Lower lobe of right lung (tissue), 2 donors: ENCODE data around the gene C22orf23. TPM values are rescaled to one million over a fixed set of nuclear protein-coding genes. Genes with fewer than 3 reads are reported as not detected.

ENCODE experiments used
- ATAC-seq, 2 donors: fragments of 200-7000 bp; cut with Tn5 transposase; one replicate each; pipeline ENCODE4 v1.9.1; 2020 to 2022; ENCODE audit warnings: mild to moderate bottlenecking in 2 of 2, moderate library complexity in 2 of 2
- DNase-seq: peaks from one replicate; pipeline ENCODE4 v3.0.0-alpha.2; 2020
- H3K27ac ChIP-seq: fragments of 200-600 bp; one replicate; pipeline ENCODE4 v1.8.0; 2022
- H3K27me3 ChIP-seq: fragments of 200-600 bp; one replicate; pipeline ENCODE4 v1.8.0; 2022; ENCODE audit warnings: low read depth
- H3K36me3 ChIP-seq: fragments of 200-600 bp; one replicate; pipeline ENCODE4 v1.8.0; 2022; ENCODE audit warnings: mild to moderate bottlenecking
- H3K4me1 ChIP-seq: fragments of 200-600 bp; one replicate; pipeline ENCODE4 v1.8.0; 2022
- H3K4me3 ChIP-seq: fragments of 200-600 bp; one replicate; pipeline ENCODE4 v1.8.0; 2022; ENCODE audit warnings: mild to moderate bottlenecking
- H3K9me3 ChIP-seq: fragments of 200-600 bp; one replicate; pipeline ENCODE4 v1.8.0; 2022
- intact Hi-C: fragments of 100-400 bp; cut with DNase I; formaldehyde crosslinking; loops from one replicate; pipeline ENCODE4 v1.11.0; 2022
- total RNA-seq: library from RNA; stranded (reverse); fragmentation: NEBNext Ultra II Directional; extraction: Animal tissue kit (Norgen Biotek cat#: 25700); gene quantifications from one replicate; pipeline ENCODE4 v1.2.1, GENCODE V29; 2021
- TF ChIP-seq, protein P1 (sequence below): fragments of 200-600 bp; IDR thresholded peaks from one replicate; pipeline ENCODE4 v1.8.0; 2022; ENCODE audit warnings: antibody characterized with exemption, mild to moderate bottlenecking
- donor health status: DM: no; HTN: yes; CAD: no; lungs with severe emphysema.

C22orf23 gene
- total RNA-seq, 1 donor from 2014 or later, result 1.2 TPM

DNA sequence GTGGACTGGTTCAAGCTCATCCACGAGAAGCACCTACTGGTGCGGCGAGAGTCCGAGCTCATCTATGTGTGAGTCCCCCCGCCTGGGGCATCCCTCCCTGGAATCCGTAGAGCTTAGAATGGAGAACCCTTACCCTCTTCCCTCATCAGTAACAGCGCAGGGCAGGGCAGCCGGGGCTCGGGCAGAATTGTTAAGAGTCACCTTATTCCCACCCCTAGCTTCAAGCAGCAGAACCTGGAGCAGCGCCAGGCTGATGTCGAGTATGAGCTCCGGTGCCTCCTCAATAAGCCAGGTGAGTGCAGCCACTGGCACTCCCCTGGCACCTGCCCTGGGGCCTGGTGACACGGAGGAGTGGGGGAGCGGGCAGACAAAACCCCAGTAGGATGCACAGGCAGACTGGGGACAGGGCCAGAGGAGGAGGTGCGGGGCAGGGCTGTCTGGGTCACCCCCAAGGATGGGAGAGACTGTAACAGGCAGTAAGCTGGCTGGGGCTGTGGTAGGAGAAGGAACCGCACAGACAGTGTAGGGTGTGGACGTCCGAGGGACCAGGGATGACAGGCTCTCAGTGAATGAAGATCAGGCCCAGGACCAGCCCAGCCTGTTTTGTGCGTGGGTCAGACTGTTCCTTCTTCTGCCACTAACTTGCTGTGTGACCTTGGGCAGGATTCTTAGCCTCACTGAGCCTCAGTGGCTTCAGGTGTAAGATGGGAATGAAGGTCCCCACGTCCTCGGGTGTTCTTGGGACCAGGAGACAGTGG lies 20.4 kb downstream of the C22orf23 start:
- no peak overlapping the region for H3K4me3 ChIP-seq
- H3K9me3 ChIP-seq, result no peaks in the 10 kb centered on the region
- H3K27ac ChIP-seq, result peak overlapping the region; percentile 56
- ATAC-seq, result peak; percentile 39 to 47
- TF ChIP-seq, protein P1, sequence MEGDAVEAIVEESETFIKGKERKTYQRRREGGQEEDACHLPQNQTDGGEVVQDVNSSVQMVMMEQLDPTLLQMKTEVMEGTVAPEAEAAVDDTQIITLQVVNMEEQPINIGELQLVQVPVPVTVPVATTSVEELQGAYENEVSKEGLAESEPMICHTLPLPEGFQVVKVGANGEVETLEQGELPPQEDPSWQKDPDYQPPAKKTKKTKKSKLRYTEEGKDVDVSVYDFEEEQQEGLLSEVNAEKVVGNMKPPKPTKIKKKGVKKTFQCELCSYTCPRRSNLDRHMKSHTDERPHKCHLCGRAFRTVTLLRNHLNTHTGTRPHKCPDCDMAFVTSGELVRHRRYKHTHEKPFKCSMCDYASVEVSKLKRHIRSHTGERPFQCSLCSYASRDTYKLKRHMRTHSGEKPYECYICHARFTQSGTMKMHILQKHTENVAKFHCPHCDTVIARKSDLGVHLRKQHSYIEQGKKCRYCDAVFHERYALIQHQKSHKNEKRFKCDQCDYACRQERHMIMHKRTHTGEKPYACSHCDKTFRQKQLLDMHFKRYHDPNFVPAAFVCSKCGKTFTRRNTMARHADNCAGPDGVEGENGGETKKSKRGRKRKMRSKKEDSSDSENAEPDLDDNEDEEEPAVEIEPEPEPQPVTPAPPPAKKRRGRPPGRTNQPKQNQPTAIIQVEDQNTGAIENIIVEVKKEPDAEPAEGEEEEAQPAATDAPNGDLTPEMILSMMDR, result no peak
- intact Hi-C loops, result no loop called here
- peak; percentile 90 for DNase-seq
- no peaks in the 10 kb centered on the region for H3K27me3 ChIP-seq
- H3K4me1 ChIP-seq, result peaks cover 47% of the 10 kb centered on the region
- H3K36me3 ChIP-seq, result peaks cover 50% of the 10 kb centered on the region

DNA sequence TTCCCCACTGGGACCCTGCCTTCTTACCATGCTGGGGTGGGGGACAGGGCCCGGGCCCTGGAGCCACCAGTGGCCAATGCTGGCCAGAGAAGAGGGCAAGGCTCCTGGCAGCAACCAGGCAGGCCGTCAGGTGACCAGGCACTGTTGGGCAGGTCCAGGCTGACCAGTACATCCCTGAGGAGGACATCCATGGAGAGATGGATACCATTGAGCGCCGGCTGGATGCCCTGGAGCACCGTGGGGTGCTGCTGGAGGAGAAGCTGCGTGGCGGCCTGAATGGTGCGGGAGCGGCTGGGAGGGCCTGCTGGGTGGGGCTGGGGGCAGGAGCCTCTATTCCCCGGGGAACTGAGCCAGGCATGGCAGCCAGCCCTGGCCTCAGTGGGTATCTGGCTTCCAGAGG lies 21.0 kb downstream of the C22orf23 start:
- peak overlapping the region; percentile 10 for H3K27ac ChIP-seq
- DNase-seq (no peak), ATAC-seq (peak; percentile 1 to 14)
- no peak overlapping the region for H3K4me3 ChIP-seq
- H3K27me3 ChIP-seq, result no peaks in the 10 kb centered on the region
- peaks cover 47% of the 10 kb centered on the region for H3K4me1 ChIP-seq
- intact Hi-C loops, result no loop called here
- no peaks in the 10 kb centered on the region for H3K9me3 ChIP-seq
- H3K36me3 ChIP-seq, result peaks cover 50% of the 10 kb centered on the region
- TF ChIP-seq, protein P1, result no peak

DNA sequence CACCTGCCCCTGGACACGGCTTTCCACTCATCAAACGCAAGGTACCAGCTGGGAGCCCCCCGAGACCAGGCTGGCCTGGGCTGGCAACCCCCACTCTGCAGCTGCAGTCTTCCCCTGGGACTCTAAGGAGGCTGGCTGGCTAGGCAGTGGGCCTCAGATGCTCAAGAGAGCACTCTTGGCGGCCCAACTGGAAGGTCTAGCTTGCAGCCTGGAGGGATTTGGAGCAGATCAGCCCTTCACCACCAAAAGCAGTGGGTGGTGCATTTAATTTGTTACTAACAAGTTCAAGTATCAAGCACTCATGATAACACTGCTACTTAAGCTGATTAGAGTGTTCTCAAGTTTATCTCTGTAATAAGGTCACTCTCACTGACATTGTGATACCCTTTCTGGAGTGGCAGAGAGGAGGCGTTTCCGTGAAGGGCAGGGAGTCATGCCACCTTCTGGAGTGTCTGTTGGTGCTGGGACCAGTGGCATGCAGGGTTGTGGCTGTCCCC lies 21.5 kb downstream of the C22orf23 start:
- DNase-seq (no peak), ATAC-seq (peak; percentile 58 to 80)
- H3K9me3 ChIP-seq, result no peaks in the 10 kb centered on the region
- TF ChIP-seq, protein P1, result no peak
- H3K4me1 ChIP-seq, result peaks cover 47% of the 10 kb centered on the region
- intact Hi-C loops, result no loop called here
- peak overlapping the region; percentile 10 for H3K27ac ChIP-seq
- H3K27me3 ChIP-seq, result no peaks in the 10 kb centered on the region
- no peak overlapping the region for H3K4me3 ChIP-seq
- H3K36me3 ChIP-seq, result peaks cover 50% of the 10 kb centered on the region

DNA sequence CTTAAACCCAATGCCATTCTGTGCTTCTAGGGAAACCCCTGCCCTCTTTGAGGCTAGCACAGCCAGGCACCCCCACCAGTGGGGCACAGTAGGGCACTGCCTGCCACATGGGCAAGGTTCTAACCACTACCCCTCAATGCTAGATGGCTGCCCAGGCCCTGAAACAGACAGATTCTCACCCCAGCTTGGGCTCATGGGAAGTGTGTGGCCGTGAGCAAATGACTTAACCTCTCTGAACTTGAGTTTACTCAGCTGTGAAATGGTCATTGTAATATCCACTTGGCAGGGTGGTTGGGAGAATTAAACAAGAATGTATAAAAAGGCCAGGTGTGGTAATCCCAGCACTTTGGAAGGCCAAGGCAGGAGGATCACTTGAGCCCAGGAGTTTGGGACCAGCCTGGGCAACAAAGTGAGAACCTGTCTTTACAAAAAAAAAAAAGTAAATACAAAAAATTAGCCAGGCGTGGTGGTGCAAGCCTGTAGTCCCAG lies 22.4 kb downstream of the C22orf23 start:
- Histone ChIP-seq H3K4me3 (no peak overlapping the region), H3K36me3 (peaks cover 52% of the 10 kb centered on the region), H3K27me3 (no peaks in the 10 kb centered on the region), H3K4me1 (peaks cover 47% of the 10 kb centered on the region), H3K9me3 (no peaks in the 10 kb centered on the region), H3K27ac (peak overlapping the region; percentile 10)
- DNase-seq, result no peak
- intact Hi-C loops, result no loop called here
- TF ChIP-seq, protein P1, result no peak
- ATAC-seq, result no peak

DNA sequence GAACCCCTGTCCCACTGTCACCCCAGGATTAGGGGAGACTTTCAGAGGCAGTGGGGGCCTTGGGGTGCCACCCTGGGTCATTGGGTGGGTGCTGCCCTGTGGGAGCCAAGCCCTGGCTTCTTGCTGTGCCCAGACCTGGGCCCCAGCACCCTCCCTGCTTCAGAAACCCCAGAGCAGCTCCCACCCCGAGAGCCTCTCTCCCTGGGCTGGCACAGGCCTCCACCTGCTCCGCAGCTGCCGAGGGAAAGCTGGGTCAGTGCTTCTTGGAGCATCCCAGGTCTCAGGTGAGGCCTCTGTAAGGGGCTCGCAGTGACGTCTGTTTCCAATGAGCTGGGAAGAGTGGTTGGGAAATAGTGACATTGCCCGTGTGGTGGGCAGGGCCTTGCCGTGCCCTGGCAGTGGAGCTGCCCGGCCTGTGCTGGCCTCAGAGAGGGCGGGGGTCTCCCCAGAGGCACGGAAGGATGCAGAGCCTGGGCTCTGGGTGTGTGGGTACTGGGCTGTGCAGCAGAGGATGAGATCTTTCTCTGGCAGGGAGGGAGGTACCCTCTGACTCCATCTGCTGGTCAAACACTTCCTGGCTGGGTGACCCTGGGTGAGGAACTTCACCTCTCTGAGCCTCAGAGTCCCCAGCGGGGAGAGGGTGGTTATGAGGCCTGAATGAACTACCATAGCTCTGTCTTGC lies 23.0 kb downstream of the C22orf23 start:
- H3K27ac ChIP-seq, result peak overlapping the region; percentile 31
- intact Hi-C loops, result no loop called here
- H3K36me3 ChIP-seq, result peaks cover 54% of the 10 kb centered on the region
- DNase-seq (no peak), ATAC-seq (peak in 1 of 2 donors; percentile 2)
- TF ChIP-seq, protein P1, result peak; percentile 49
- H3K4me1 ChIP-seq, result peaks cover 47% of the 10 kb centered on the region
- H3K4me3 ChIP-seq, result no peak overlapping the region
- H3K27me3 ChIP-seq, result no peaks in the 10 kb centered on the region
- no peaks in the 10 kb centered on the region for H3K9me3 ChIP-seq
